Loucy (cell line): Measurements from ENCODE around the gene ATOH8.

ENCODE experiments used
- H2AFZ ChIP-seq: fragments of 200-600 bp; sonication (generic); 2 replicates; pipeline ENCODE4 v1.6.0; 2016; ENCODE audit warnings: antibody characterized with exemption, mild to moderate bottlenecking, low read length, moderate library complexity
- H3F3A ChIP-seq: fragments of 200-600 bp; 2 replicates; pipeline ENCODE4 v1.6.0; 2016; ENCODE audit warnings: antibody characterized with exemption, low read depth, mild to moderate bottlenecking
- H3K27me3 ChIP-seq: fragments of 200-600 bp; sonication (generic); 2 replicates; pipeline ENCODE4 v1.6.1; 2014; ENCODE audit warnings: low read length, mild to moderate bottlenecking; ENCODE audit not compliant: insufficient read depth, poor library complexity, severe bottlenecking
- H3K36me3 ChIP-seq: fragments of 200-600 bp; sonication (generic); 2 replicates; pipeline ENCODE4 v1.6.1; 2016; ENCODE audit warnings: low read length; ENCODE audit not compliant: insufficient read depth
- H3K4me1 ChIP-seq: fragments of 200-600 bp; sonication (generic); 2 replicates; pipeline ENCODE4 v1.5.1; 2014; ENCODE audit warnings: low read length, mild to moderate bottlenecking; ENCODE audit not compliant: insufficient read depth, poor library complexity, severe bottlenecking
- H3K4me2 ChIP-seq: fragments of 200-600 bp; sonication (generic); 2 replicates; pipeline ENCODE4 v1.6.0; 2014; ENCODE audit warnings: antibody characterized with exemption, low read length, low read depth, mild to moderate bottlenecking; ENCODE audit not compliant: poor library complexity, severe bottlenecking
- H3K4me3 ChIP-seq: fragments of 200-600 bp; sonication (generic); 2 replicates; pipeline ENCODE4 v1.5.1; 2014; ENCODE audit warnings: low read length, mild to moderate bottlenecking, mixed read lengths; ENCODE audit not compliant: poor library complexity, severe bottlenecking
- H3K79me2 ChIP-seq: fragments of 200-600 bp; sonication (generic); 2 replicates; pipeline ENCODE4 v1.6.1; 2014; ENCODE audit warnings: low read length; ENCODE audit not compliant: insufficient read depth
- H3K9ac ChIP-seq: fragments of 200-600 bp; sonication (generic); 2 replicates; pipeline ENCODE4 v1.6.0; 2014; ENCODE audit warnings: mild to moderate bottlenecking, low read depth, low read length, moderate library complexity; ENCODE audit not compliant: poor library complexity, severe bottlenecking
- H3K9me2 ChIP-seq: fragments of 200-600 bp; sonication (generic); replicated peaks from 2 replicates; pipeline ENCODE4 v1.6.1; 2016; ENCODE audit warnings: low read depth, low read length, mixed read lengths
- H3K9me3 ChIP-seq: fragments of 200-600 bp; sonication (generic); 2 replicates; pipeline ENCODE4 v1.6.1; 2014; ENCODE audit warnings: mild to moderate bottlenecking, antibody characterized with exemption, low read length, low read depth; ENCODE audit not compliant: insufficient read depth
- H4K20me1 ChIP-seq: fragments of 200-600 bp; sonication (generic); 2 replicates; pipeline ENCODE4 v1.6.0; 2014; ENCODE audit warnings: antibody characterized with exemption, low read length, mild to moderate bottlenecking; ENCODE audit not compliant: insufficient read depth, poor library complexity, severe bottlenecking
- EZH2phosphoT487 ChIP-seq: fragments of 200-600 bp; IDR thresholded peaks from 2 replicates; pipeline ENCODE4 v1.6.1; 2018; ENCODE audit warnings: antibody characterized with exemption, mild to moderate bottlenecking, moderate library complexity, borderline replicate concordance
- TF ChIP-seq, protein P1 (sequence below): fragments of 200-600 bp; sonication (generic); conservative IDR thresholded peaks from 2 replicates; pipeline ENCODE4 v1.5.1; 2014; ENCODE audit warnings: mild to moderate bottlenecking, antibody characterized with exemption, low read length

ATOH8 gene

DNA sequence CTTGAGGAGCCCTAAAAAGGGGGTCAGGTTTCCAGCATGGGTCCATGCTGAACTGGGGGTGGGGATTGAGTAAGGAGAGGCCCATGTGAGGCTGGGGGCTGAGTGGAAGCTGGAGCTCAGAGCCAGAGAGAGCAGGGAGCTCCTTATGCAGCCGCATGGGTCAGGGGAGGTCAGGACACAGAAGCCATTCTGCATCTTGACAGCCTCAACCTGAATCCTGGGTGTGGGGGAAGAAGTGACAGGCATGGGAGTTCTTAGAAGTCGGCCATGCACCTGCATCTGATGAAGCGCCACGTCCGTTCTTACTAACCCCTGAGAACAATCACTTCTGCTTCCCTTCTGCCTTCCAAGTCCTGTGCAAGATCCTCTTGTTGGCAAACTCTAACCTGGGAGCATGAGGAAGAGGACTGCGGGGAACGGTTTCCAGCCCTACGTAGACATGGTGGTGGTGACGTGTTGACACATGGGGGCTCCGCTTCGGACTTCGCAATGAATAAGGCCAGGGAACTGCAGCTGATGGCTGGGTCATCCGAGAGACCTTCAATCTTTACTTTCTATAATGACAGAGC lies 37.4 kb upstream of the ATOH8 start:
- Histone ChIP-seq H3K9me3 (no peaks in the 10 kb centered on the region), H2AFZ (no peak overlapping the region)

DNA sequence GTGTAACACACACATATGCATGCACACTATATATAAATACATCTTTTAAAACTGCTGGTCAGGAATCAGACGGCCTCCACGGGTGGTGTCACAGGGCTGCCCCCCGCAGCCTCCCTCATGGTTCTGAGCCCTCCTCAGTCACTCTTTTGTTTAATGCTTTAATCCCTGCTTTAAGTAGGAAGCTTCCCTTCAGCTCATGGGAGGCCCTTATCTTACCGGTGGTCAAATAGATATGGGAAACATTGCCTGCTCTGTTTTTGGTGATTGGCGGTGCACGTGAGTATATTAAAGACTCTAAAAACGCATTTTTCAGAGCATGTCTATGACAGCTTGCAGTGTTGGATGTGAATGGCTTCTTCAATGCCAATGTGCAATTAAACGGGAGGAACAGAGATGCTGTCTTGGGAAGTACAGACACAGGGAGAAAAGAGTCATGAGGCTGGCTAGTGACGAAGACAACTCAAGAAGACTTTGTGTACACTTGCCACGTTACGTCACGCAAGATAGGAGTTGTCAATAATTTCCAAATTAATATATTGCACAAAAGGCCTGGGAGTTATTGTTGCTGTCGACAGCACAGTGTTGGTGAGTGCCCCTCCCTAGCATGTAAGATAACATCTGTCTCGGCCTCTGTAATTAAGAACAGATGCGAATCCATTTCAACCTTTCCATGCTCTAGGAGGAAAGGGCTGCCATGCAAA lies 36.3 kb upstream of the ATOH8 start:
- H3K4me3 ChIP-seq, result no peak overlapping the region

More for the DNA sequence above, 37.4 kb upstream of the ATOH8 start:
- Histone ChIP-seq H3K4me3 (no peak overlapping the region), H3F3A (no peaks in the 10 kb centered on the region), H3K79me2 (no peaks in the 10 kb centered on the region), H3K4me1 (no peaks in the 10 kb centered on the region), H4K20me1 (no peaks in the 10 kb centered on the region), H3K9me2 (no peaks in the 10 kb centered on the region), H3K9ac (no peak overlapping the region), H3K4me2 (no peak overlapping the region), H3K27me3 (no peaks in the 10 kb centered on the region), H3K36me3 (no peaks in the 10 kb centered on the region)
- TF ChIP-seq, protein P1, sequence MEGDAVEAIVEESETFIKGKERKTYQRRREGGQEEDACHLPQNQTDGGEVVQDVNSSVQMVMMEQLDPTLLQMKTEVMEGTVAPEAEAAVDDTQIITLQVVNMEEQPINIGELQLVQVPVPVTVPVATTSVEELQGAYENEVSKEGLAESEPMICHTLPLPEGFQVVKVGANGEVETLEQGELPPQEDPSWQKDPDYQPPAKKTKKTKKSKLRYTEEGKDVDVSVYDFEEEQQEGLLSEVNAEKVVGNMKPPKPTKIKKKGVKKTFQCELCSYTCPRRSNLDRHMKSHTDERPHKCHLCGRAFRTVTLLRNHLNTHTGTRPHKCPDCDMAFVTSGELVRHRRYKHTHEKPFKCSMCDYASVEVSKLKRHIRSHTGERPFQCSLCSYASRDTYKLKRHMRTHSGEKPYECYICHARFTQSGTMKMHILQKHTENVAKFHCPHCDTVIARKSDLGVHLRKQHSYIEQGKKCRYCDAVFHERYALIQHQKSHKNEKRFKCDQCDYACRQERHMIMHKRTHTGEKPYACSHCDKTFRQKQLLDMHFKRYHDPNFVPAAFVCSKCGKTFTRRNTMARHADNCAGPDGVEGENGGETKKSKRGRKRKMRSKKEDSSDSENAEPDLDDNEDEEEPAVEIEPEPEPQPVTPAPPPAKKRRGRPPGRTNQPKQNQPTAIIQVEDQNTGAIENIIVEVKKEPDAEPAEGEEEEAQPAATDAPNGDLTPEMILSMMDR, result no peak
- no peak for TF ChIP-seq EZH2phosphoT487

DNA sequence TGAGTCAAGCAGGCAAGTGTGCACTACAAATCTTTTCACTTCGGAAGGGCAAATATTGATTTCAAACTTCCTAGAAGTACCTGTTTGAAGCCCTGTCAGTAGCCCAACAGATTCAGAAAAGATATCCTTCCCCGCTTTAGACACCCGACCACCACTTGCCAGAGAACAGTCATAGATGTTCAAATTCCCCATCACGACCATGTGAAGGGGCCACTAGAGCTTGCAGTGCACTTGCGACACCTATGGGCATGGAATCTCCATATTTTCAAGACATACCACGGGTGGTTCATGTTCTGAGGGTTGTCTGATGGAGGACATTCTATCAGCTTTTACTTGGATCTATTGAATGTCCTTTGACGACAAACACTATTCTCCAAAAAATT lies 35.8 kb upstream of the ATOH8 start:
- no peaks in the 10 kb centered on the region for H3K4me1 ChIP-seq
- H3K9me3 ChIP-seq, result no peaks in the 10 kb centered on the region
- no peak overlapping the region for H3K4me2 ChIP-seq
- no peak overlapping the region for H3K4me3 ChIP-seq
- no peak overlapping the region for H2AFZ ChIP-seq
- no peak overlapping the region for H3K9ac ChIP-seq
- H4K20me1 ChIP-seq, result no peaks in the 10 kb centered on the region
- no peak for TF ChIP-seq EZH2phosphoT487
- TF ChIP-seq, protein P1, result no peak
- no peaks in the 10 kb centered on the region for H3K36me3 ChIP-seq
- no peaks in the 10 kb centered on the region for H3K27me3 ChIP-seq
- H3K79me2 ChIP-seq, result no peaks in the 10 kb centered on the region
- no peaks in the 10 kb centered on the region for H3K9me2 ChIP-seq
- no peaks in the 10 kb centered on the region for H3F3A ChIP-seq

More for the DNA sequence above, 36.3 kb upstream of the ATOH8 start:
- H3K36me3 ChIP-seq, result no peaks in the 10 kb centered on the region
- no peak overlapping the region for H3K4me2 ChIP-seq
- no peaks in the 10 kb centered on the region for H3F3A ChIP-seq
- H3K9ac ChIP-seq, result no peak overlapping the region
- H3K27me3 ChIP-seq, result no peaks in the 10 kb centered on the region
- no peaks in the 10 kb centered on the region for H3K79me2 ChIP-seq
- no peak overlapping the region for H2AFZ ChIP-seq
- TF ChIP-seq, protein P1, result no peak
- TF ChIP-seq EZH2phosphoT487, result no peak
- no peaks in the 10 kb centered on the region for H3K4me1 ChIP-seq
- no peaks in the 10 kb centered on the region for H3K9me3 ChIP-seq
- no peaks in the 10 kb centered on the region for H3K9me2 ChIP-seq
- no peaks in the 10 kb centered on the region for H4K20me1 ChIP-seq
